IPS DF 6.9 (cell line): Measurements from ENCODE around the gene SIPA1L2.

Experiments used
- DNase-seq: peaks from one replicate; pipeline ENCODE4 v3.0.0-alpha.2; 2013; ENCODE audit warnings: low read depth, low spot score
- H3K27ac ChIP-seq: one replicate; pipeline ENCODE4 v1.5.1; 2013; ENCODE audit warnings: low read length, control low read depth
- H3K27me3 ChIP-seq: 2 replicates; pipeline ENCODE4 v1.6.1; 2013; ENCODE audit warnings: mild to moderate bottlenecking, low read length; ENCODE audit not compliant: control insufficient read depth, insufficient read depth
- H3K36me3 ChIP-seq: 2 replicates; pipeline ENCODE4 v1.6.1; 2013; ENCODE audit warnings: low read length; ENCODE audit not compliant: control insufficient read depth, insufficient read depth
- H3K4me1 ChIP-seq: 2 replicates; pipeline ENCODE4 v1.6.1; 2013; ENCODE audit warnings: low read length; ENCODE audit not compliant: control insufficient read depth, insufficient read depth
- H3K4me3 ChIP-seq: 2 replicates; pipeline ENCODE4 v1.5.1; 2013; ENCODE audit warnings: mild to moderate bottlenecking, low read length
- H3K9me3 ChIP-seq: 2 replicates; pipeline ENCODE4 v1.6.1; 2013; ENCODE audit warnings: low read length, inconsistent platforms; ENCODE audit not compliant: control insufficient read depth, insufficient read depth
- WGBS: extraction: QIAGEN DNeasy Blood & Tissue Kit; methylation state at CpG from one replicate; pipeline ENCODE4 v1.1.7; 2013; ENCODE audit warnings: mixed read lengths, missing lambda C conversion rate; ENCODE audit not compliant: insufficient read length, insufficient coverage; 5-methylcytosine and 5-hydroxymethylcytosine counted together

SIPA1L2 gene

GRCh38 chr1:232630047-232630893, at the start of gene SIPA1L2:
Gene SIPA1L2 (minus strand): TSS chr1:232630133. CDS start chr1:232515339, 114,794 bp downstream.
- no peak within 1 kb of the TSS for H3K27ac ChIP-seq

GRCh38 chr1:232678185-232678886, 48.4 kb upstream of the SIPA1L2 start:
- WGBS = no CpG with 5 or more reads among the region's 9 CpGs
- DNase-seq = no peak
- Histone ChIP-seq H3K9me3 (no peaks in the 10 kb centered on the region), H3K4me3 (no peak overlapping the region), H3K27ac (no peak overlapping the region), H3K4me1 (no peaks in the 10 kb centered on the region), H3K36me3 (no peaks in the 10 kb centered on the region), H3K27me3 (no peaks in the 10 kb centered on the region)

More at GRCh38 chr1:232630047-232630893, at the start of gene SIPA1L2:
- no peak for DNase-seq
- no peaks in the 10 kb centered on the region for H3K4me1 ChIP-seq
- H3K36me3 ChIP-seq = no peaks in the 10 kb centered on the region
- H3K27me3 ChIP-seq = peaks cover 7% of the 10 kb centered on the region
- H3K9me3 ChIP-seq = no peaks in the 10 kb centered on the region
- peak within 1 kb of the TSS; percentile 59; the same call in 1 of the 2 replicates for H3K4me3 ChIP-seq
- WGBS = no CpG with 5 or more reads among the region's 98 CpGs

GRCh38 chr1:232676307-232676706, 46.4 kb upstream of the SIPA1L2 start:
- Histone ChIP-seq H3K36me3 (no peaks in the 10 kb centered on the region), H3K4me3 (no peak overlapping the region), H3K4me1 (no peaks in the 10 kb centered on the region), H3K27ac (no peak overlapping the region), H3K27me3 (no peaks in the 10 kb centered on the region), H3K9me3 (no peaks in the 10 kb centered on the region)
- no CpG with 5 or more reads among the region's 2 CpGs for WGBS
- no peak for DNase-seq

- Histone ChIP-seq H3K36me3 (no peaks in the 10 kb centered on the region), H3K9me3 (no peaks in the 10 kb centered on the region), H3K27ac (no peak overlapping the region), H3K4me3 (no peak overlapping the region), H3K27me3 (no peaks in the 10 kb centered on the region), H3K4me1 (no peaks in the 10 kb centered on the region)
- DNase-seq = no peak
- no CpG with 5 or more reads among the region's 1 CpG for whole genome bisulfite sequencing
These were observed 46.0 kb upstream of the SIPA1L2 start for GRCh38 chr1:232675898-232676297.

- no peak overlapping the region for H3K27ac ChIP-seq
- no peaks in the 10 kb centered on the region for H3K36me3 ChIP-seq
- H3K4me3 ChIP-seq = no peak overlapping the region
- no peaks in the 10 kb centered on the region for H3K27me3 ChIP-seq
- no peaks in the 10 kb centered on the region for H3K9me3 ChIP-seq
- DNase-seq = no peak
- WGBS = no CpG with 5 or more reads among the region's 5 CpGs
- no peaks in the 10 kb centered on the region for H3K4me1 ChIP-seq
These were observed 45.3 kb upstream of the SIPA1L2 start for GRCh38 chr1:232675260-232675659.

- no peaks in the 10 kb centered on the region for H3K9me3 ChIP-seq
- no peaks in the 10 kb centered on the region for H3K36me3 ChIP-seq
- no peak overlapping the region for H3K27ac ChIP-seq
- no peak overlapping the region for H3K4me3 ChIP-seq
- WGBS = no CpG with 5 or more reads among the region's 6 CpGs
- no peak for DNase-seq
- no peaks in the 10 kb centered on the region for H3K27me3 ChIP-seq
- no peaks in the 10 kb centered on the region for H3K4me1 ChIP-seq
These were observed 43.3 kb upstream of the SIPA1L2 start for GRCh38 chr1:232673256-232673655.

GRCh38 chr1:232669981-232670747, 40.2 kb upstream of the SIPA1L2 start:
- no peak overlapping the region for H3K27ac ChIP-seq
- DNase-seq = no peak
- H3K36me3 ChIP-seq = no peaks in the 10 kb centered on the region
- H3K4me1 ChIP-seq = no peaks in the 10 kb centered on the region
- H3K27me3 ChIP-seq = no peaks in the 10 kb centered on the region
- H3K4me3 ChIP-seq = no peak overlapping the region
- WGBS = 100% methylated on average over 1 of the region's 11 CpGs
- no peaks in the 10 kb centered on the region for H3K9me3 ChIP-seq

- WGBS = 100% methylated on average over 3 of the region's 4 CpGs
- Histone ChIP-seq H3K27ac (no peak overlapping the region), H3K4me3 (no peak overlapping the region), H3K9me3 (no peaks in the 10 kb centered on the region), H3K27me3 (no peaks in the 10 kb centered on the region), H3K4me1 (no peaks in the 10 kb centered on the region), H3K36me3 (no peaks in the 10 kb centered on the region)
- no peak for DNase-seq
These were observed 37.8 kb upstream of the SIPA1L2 start for GRCh38 chr1:232667778-232668165.

GRCh38 chr1:232667094-232667777, 37.3 kb upstream of the SIPA1L2 start:
- Histone ChIP-seq H3K4me1 (no peaks in the 10 kb centered on the region), H3K27ac (no peak overlapping the region), H3K4me3 (no peak overlapping the region), H3K9me3 (no peaks in the 10 kb centered on the region), H3K36me3 (no peaks in the 10 kb centered on the region), H3K27me3 (no peaks in the 10 kb centered on the region)
- DNase-seq = no peak
- WGBS = 100% methylated on average over 1 of the region's 3 CpGs
